Smooth muscle cell (in vitro differentiated cells): Measurements from ENCODE around the gene CMSS1. TPM values are rescaled to one million over a fixed set of nuclear protein-coding genes. Genes with fewer than 3 reads are reported as not detected.
A peak's percentile ranks its signal among the peaks of the same experiment; 100 is the strongest.

Experiments used
- DNase-seq: peaks from one replicate; lab custom pipeline; 2025; ENCODE audit not compliant: unreplicated experiment; lab: John Stamatoyannopoulos, UW
- H2AFZ ChIP-seq: fragments of 200-600 bp; sonication (generic); 2 replicates; pipeline ENCODE4 v1.6.0; 2016; ENCODE audit warnings: antibody characterized with exemption, low read depth, mild to moderate bottlenecking
- H3F3A ChIP-seq: fragments of 200-600 bp; sonication (generic); 2 replicates; pipeline ENCODE4 v1.6.0; 2017; ENCODE audit warnings: antibody characterized with exemption, low read depth
- H3K27ac ChIP-seq: fragments of 200-600 bp; sonication (generic); 2 replicates; pipeline ENCODE4 v1.5.1; 2016; ENCODE audit warnings: low read depth, mild to moderate bottlenecking
- H3K27me3 ChIP-seq: fragments of 200-600 bp; sonication (generic); 2 replicates; pipeline ENCODE4 v1.6.1; 2016; ENCODE audit warnings: low read depth, mild to moderate bottlenecking
- H3K36me3 ChIP-seq: fragments of 200-600 bp; sonication (generic); 2 replicates; pipeline ENCODE4 v1.5.1; 2016; ENCODE audit warnings: low read depth
- H3K4me1 ChIP-seq: fragments of 200-600 bp; sonication (generic); 2 replicates; pipeline ENCODE4 v1.5.1; 2016; ENCODE audit warnings: low read depth
- H3K4me2 ChIP-seq: fragments of 200-600 bp; sonication (generic); 2 replicates; pipeline ENCODE4 v1.6.0; 2016; ENCODE audit warnings: mild to moderate bottlenecking
- H3K4me3 ChIP-seq: fragments of 200-600 bp; sonication (generic); 2 replicates; pipeline ENCODE4 v1.5.1; 2016; ENCODE audit warnings: mild to moderate bottlenecking
- H3K79me2 ChIP-seq: fragments of 200-600 bp; sonication (generic); 2 replicates; pipeline ENCODE4 v1.6.0; 2016; ENCODE audit warnings: low read depth, mild to moderate bottlenecking
- H3K9ac ChIP-seq: fragments of 200-600 bp; sonication (generic); 2 replicates; pipeline ENCODE4 v1.6.0; 2016; ENCODE audit warnings: low read depth
- H3K9me3 ChIP-seq: fragments of 200-600 bp; sonication (generic); replicated peaks from 2 replicates; pipeline ENCODE4 v1.5.1; 2016; ENCODE audit warnings: low read depth
- H4K20me1 ChIP-seq: fragments of 200-600 bp; sonication (generic); 2 replicates; pipeline ENCODE4 v1.6.0; 2016; ENCODE audit warnings: low read depth
- CTCF ChIP-seq: fragments of 200-600 bp; sonication (generic); IDR thresholded peaks from 2 replicates; pipeline ENCODE4 v1.5.1; 2017; ENCODE audit warnings: borderline replicate concordance, mild to moderate bottlenecking, antibody characterized with exemption; ENCODE audit not compliant: insufficient read depth, poor library complexity, severe bottlenecking
- WGBS: methylation state at CpG from one replicate; pipeline ENCODE4 v1.1.7; 2016; ENCODE audit warnings: low lambda C conversion rate; 5-methylcytosine and 5-hydroxymethylcytosine counted together
- polyA plus RNA-seq: library from polyadenylated mRNA; unstranded; fragments of >200 nt; fragmentation: Nextera tagmentation; extraction: Ambion mirVana; gene quantifications from 2 replicates; pipeline ENCODE4 v1.2.1, GENCODE V29; 2016
- total RNA-seq: library from RNA; depleted of rRNA; stranded (reverse); fragments of >200 nt; gene quantifications from 2 replicates; pipeline ENCODE4 v1.2.3, GENCODE V29; 2014

The CMSS1 gene
- total and polyA plus RNA-seq, 2 experiments from 2014 or later: 19.2 to 24.1 TPM

GRCh38 chr3:100043271-100043670 lies 225.6 kb downstream of the CMSS1 start:
- peak overlapping the region; percentile 68 for H3K4me2 ChIP-seq
- peaks cover 36% of the 10 kb centered on the region for H3K4me1 ChIP-seq
- no peaks in the 10 kb centered on the region for H4K20me1 ChIP-seq
- no peak overlapping the region for H2AFZ ChIP-seq
- DNase-seq: no peak
- no peaks in the 10 kb centered on the region for H3K36me3 ChIP-seq
- H3K79me2 ChIP-seq: no peaks in the 10 kb centered on the region
- no peaks in the 10 kb centered on the region for H3K9me3 ChIP-seq
- H3K27ac ChIP-seq: peak overlapping the region; percentile 98
- H3K27me3 ChIP-seq: no peaks in the 10 kb centered on the region
- TF ChIP-seq CTCF: no peak
- no peak overlapping the region for H3K4me3 ChIP-seq
- WGBS: 81% methylated on average over 1 of the region's 1 CpG
- H3K9ac ChIP-seq: peak overlapping the region; percentile 83
- peaks cover 39% of the 10 kb centered on the region for H3F3A ChIP-seq

- DNase-seq: no peak
- Histone ChIP-seq H3K9ac (peak overlapping the region; percentile 53), H3K27me3 (no peaks in the 10 kb centered on the region)
Measured at GRCh38 chr3:100044369-100044768, 226.7 kb downstream of the CMSS1 start.

GRCh38 chr3:100045696-100046095 lies 228.0 kb downstream of the CMSS1 start:
- H3K36me3 ChIP-seq: no peaks in the 10 kb centered on the region
- DNase-seq: peak; percentile 10
- H3K27me3 ChIP-seq: no peaks in the 10 kb centered on the region
- peaks cover 39% of the 10 kb centered on the region for H3F3A ChIP-seq
- peak overlapping the region; percentile 53 for H3K9ac ChIP-seq
- WGBS: 21% methylated on average over 3 of the region's 3 CpGs
- no peaks in the 10 kb centered on the region for H4K20me1 ChIP-seq
- H3K79me2 ChIP-seq: no peaks in the 10 kb centered on the region
- H3K9me3 ChIP-seq: no peaks in the 10 kb centered on the region
- peak overlapping the region; percentile 98 for H3K27ac ChIP-seq
- no peak overlapping the region for H3K4me3 ChIP-seq
- no peak for TF ChIP-seq CTCF
- peak overlapping the region; percentile 61 for H3K4me2 ChIP-seq
- H2AFZ ChIP-seq: no peak overlapping the region
- H3K4me1 ChIP-seq: peaks cover 36% of the 10 kb centered on the region

More at GRCh38 chr3:100044369-100044768, 226.7 kb downstream of the CMSS1 start:
- Histone ChIP-seq H3F3A (peaks cover 39% of the 10 kb centered on the region), H3K4me3 (no peak overlapping the region), H3K27ac (peak overlapping the region; percentile 98), H3K79me2 (no peaks in the 10 kb centered on the region), H3K36me3 (no peaks in the 10 kb centered on the region), H2AFZ (no peak overlapping the region), H3K4me2 (no peak overlapping the region), H3K9me3 (no peaks in the 10 kb centered on the region), H3K4me1 (peaks cover 36% of the 10 kb centered on the region), H4K20me1 (no peaks in the 10 kb centered on the region)
- no peak for TF ChIP-seq CTCF

GRCh38 chr3:100046986-100047385 lies 229.3 kb downstream of the CMSS1 start:
- peak overlapping the region; percentile 50 for H3K9ac ChIP-seq
- no peaks in the 10 kb centered on the region for H3K36me3 ChIP-seq
- no peaks in the 10 kb centered on the region for H4K20me1 ChIP-seq
- H3F3A ChIP-seq: peaks cover 33% of the 10 kb centered on the region
- peak overlapping the region; percentile 61 for H3K4me2 ChIP-seq
- H3K9me3 ChIP-seq: no peaks in the 10 kb centered on the region
- DNase-seq: no peak
- no peak overlapping the region for H3K4me3 ChIP-seq
- no peaks in the 10 kb centered on the region for H3K27me3 ChIP-seq
- H3K4me1 ChIP-seq: peaks cover 33% of the 10 kb centered on the region
- no peak for TF ChIP-seq CTCF
- no peaks in the 10 kb centered on the region for H3K79me2 ChIP-seq
- WGBS: 71% methylated on average over 2 of the region's 2 CpGs
- peak overlapping the region; percentile 98 for H3K27ac ChIP-seq
- H2AFZ ChIP-seq: no peak overlapping the region
